HFFc6 (cell line): ENCODE data around the gene IST1. TPM values are rescaled to one million over a fixed set of nuclear protein-coding genes. Genes with fewer than 3 reads are reported as not detected.
"Not testable (repeated sequence)": the region's sequence is repeated elsewhere in the genome, so short reads cannot be mapped to it uniquely, and the experiment has no call there.

ENCODE experiments used
- DNase-seq: peaks from one replicate; pipeline ENCODE4 v3.0.0-alpha.2; 2018
- H3K27ac Mint-ChIP-seq: 2 replicates; pipeline ENCODE4 v1.8.0; 2020; ENCODE audit warnings: mild to moderate bottlenecking, mixed read lengths
- H3K27me3 Mint-ChIP-seq: 2 replicates; pipeline ENCODE4 v1.8.0; 2021; ENCODE audit warnings: mild to moderate bottlenecking, moderate library complexity, mixed read lengths; ENCODE audit not compliant: insufficient read depth
- H3K36me3 Mint-ChIP-seq: 2 replicates; pipeline ENCODE4 v1.8.0; 2021; ENCODE audit warnings: low read depth, mixed read lengths
- H3K4me1 Mint-ChIP-seq: 2 replicates; pipeline ENCODE4 v1.8.0; 2020; ENCODE audit warnings: low read depth, mixed read lengths
- H3K4me3 Mint-ChIP-seq: 2 replicates; pipeline ENCODE4 v1.8.0; 2020; ENCODE audit warnings: mild to moderate bottlenecking, moderate library complexity, mixed read lengths
- H3K9me3 Mint-ChIP-seq: 2 replicates; pipeline ENCODE4 v1.8.0; 2020; ENCODE audit warnings: mild to moderate bottlenecking, mixed read lengths
- total RNA-seq, 6 experiments: library from RNA; stranded (reverse); fragmentation: NEBNext Ultra II Directional; extraction: Animal tissue kit (Norgen Biotek cat#: 25700); gene quantifications; 2 replicates in 1 of 6; 3 replicates in 5 of 6; pipeline ENCODE4 v1.2.3, GENCODE V29; 2021
- TF ChIP-seq, protein P1 (sequence below): fragments of 200-600 bp; sonication (generic); IDR thresholded peaks from 2 replicates; pipeline ENCODE4 v1.5.0; 2021; ENCODE audit warnings: antibody characterized with exemption, mild to moderate bottlenecking

IST1 gene
- total RNA-seq, 6 experiments from 2014 or later: 113 to 136 (median 125) TPM

- Mint-ChIP-seq H3K27me3 (peaks cover 2% of the 10 kb centered on the region), H3K4me3 (no peak overlapping the region), H3K36me3 (peaks cover 26% of the 10 kb centered on the region), H3K9me3 (no peaks in the 10 kb centered on the region), H3K27ac (no peak overlapping the region), H3K4me1 (peaks cover 28% of the 10 kb centered on the region)
- no peak for DNase-seq
- TF ChIP-seq, protein P1, sequence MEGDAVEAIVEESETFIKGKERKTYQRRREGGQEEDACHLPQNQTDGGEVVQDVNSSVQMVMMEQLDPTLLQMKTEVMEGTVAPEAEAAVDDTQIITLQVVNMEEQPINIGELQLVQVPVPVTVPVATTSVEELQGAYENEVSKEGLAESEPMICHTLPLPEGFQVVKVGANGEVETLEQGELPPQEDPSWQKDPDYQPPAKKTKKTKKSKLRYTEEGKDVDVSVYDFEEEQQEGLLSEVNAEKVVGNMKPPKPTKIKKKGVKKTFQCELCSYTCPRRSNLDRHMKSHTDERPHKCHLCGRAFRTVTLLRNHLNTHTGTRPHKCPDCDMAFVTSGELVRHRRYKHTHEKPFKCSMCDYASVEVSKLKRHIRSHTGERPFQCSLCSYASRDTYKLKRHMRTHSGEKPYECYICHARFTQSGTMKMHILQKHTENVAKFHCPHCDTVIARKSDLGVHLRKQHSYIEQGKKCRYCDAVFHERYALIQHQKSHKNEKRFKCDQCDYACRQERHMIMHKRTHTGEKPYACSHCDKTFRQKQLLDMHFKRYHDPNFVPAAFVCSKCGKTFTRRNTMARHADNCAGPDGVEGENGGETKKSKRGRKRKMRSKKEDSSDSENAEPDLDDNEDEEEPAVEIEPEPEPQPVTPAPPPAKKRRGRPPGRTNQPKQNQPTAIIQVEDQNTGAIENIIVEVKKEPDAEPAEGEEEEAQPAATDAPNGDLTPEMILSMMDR: no peak
These were observed 39.2 kb upstream of the IST1 start for GRCh38 chr16:71855937-71856662.

DNA sequence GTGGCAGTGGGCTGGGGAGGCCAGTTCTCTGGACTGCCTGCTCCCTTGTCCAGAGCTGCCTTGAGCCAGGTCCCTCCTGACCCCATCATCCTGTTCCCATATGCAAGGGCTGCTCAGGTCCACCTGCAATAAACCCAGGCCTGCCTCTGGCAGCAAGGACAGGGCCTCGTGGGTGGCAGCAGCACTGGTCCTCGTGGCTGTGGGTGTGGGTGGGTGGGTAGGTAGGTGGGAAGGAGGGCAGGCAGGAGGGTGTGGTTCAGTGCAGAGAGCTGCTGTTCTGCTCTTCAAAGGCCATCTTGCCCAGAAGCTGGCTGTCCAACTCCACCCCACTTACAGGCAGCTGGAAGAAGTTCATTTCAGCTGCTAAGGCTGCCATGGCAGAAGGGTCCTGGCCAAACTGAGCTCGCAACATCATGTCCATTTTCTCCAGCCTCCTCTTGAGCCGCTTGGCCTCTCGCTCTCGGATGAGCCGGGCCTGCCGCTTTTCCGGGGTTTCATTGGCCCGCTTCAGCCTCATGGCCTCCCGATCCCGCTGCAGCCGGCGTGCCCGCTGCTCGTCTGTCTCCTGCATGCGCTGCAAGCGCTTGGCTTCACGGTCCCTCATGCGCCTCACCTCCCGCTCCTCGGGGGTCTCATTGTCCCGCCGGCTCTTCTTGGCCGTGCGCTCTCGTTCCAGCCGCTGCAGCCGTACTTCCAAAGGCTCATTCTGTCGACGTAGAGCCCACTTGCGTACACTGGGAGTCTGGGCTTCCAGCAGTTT is 35.4 kb upstream of the IST1 start:
- DNase-seq: no peak
- Mint-ChIP-seq H3K27ac (no peak overlapping the region), H3K9me3 (no peaks in the 10 kb centered on the region), H3K36me3 (peaks cover 16% of the 10 kb centered on the region), H3K27me3 (no peaks in the 10 kb centered on the region), H3K4me1 (peaks cover 11% of the 10 kb centered on the region), H3K4me3 (no peak overlapping the region)
- TF ChIP-seq, protein P1: no peak

GRCh38 chr16:71863995-71864394 is 31.3 kb upstream of the IST1 start:
- Mint-ChIP-seq H3K4me1 (peaks cover 3% of the 10 kb centered on the region), H3K27me3 (no peaks in the 10 kb centered on the region; the same call in 1 of the 2 replicates), H3K4me3 (no peak overlapping the region), H3K36me3 (peaks cover 14% of the 10 kb centered on the region), H3K9me3 (no peaks in the 10 kb centered on the region), H3K27ac (no peak overlapping the region)
- TF ChIP-seq, protein P1: no peak
- no peak for DNase-seq

DNA sequence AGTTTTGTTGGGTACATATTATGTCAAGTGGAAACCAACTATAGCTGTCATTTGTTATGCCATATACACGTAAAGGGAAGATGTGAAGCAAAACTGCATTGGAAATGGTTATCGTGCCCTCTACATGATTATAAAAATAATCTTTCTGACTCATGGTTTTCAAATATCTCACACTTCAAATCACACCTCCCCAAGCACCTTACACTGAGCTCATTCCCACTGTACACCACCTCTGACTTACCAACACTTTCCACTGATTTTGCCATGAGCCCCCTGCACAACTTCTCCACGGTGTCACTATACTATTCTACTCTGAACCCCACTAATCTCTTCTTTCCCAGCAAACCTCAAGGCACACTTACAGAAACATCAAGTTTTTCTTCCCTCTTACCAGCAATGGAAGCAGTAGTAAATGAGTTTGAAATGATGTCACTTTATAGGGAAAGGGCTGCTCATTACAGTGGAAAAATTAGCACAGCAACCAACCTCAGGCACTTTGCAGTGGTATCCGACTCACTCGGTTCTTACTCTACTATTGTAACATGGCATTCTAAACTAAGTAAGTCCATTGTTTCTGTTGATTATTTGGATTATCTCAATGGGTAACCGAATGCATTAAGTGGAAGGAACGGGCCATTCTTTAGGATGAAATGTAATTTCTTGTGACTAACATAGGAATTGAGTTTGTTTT is 30.0 kb upstream of the IST1 start:
- H3K36me3 Mint-ChIP-seq: peaks cover 19% of the 10 kb centered on the region
- H3K4me1 Mint-ChIP-seq: peaks cover 6% of the 10 kb centered on the region
- no peak for DNase-seq
- no peak overlapping the region for H3K4me3 Mint-ChIP-seq
- TF ChIP-seq, protein P1: no peak
- no peaks in the 10 kb centered on the region; the same call in 1 of the 2 replicates for H3K27me3 Mint-ChIP-seq
- no peaks in the 10 kb centered on the region for H3K9me3 Mint-ChIP-seq
- H3K27ac Mint-ChIP-seq: no peak overlapping the region

DNA sequence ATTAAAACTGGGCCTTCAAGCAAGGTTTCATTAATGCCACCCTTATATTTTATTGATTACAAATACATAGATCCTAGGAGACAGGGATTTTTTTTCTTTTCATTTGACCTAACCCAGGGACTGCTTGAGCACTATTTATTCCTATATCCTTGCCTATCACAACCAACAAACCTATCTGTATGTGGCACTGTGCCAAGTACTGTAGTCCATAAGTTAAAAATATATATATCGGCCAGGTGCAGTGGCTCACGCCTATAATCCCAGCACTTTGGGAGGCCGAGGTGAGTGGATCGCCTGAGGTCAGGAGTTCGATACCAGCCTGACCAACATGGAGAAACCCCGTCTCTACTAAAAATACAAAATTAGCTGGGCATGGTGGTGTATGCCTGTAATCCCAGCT is 28.2 kb upstream of the IST1 start:
- H3K9me3 Mint-ChIP-seq, H3K4me3 Mint-ChIP-seq, H3K27me3 Mint-ChIP-seq, H3K4me1 Mint-ChIP-seq, DNase-seq, H3K27ac Mint-ChIP-seq: not testable (repeated sequence)
- H3K36me3 Mint-ChIP-seq: peaks cover 16% of the 10 kb centered on the region
